ENCODE measurements around the gene UCN3.
"Not testable (repeated sequence)": the region's sequence is repeated elsewhere in the genome, so short reads cannot be mapped to it uniquely, and the experiment has no call there.

Gene UCN3

GRCh38 chr10:5365928-5366327, 1.2 kb downstream of the UCN3 start:
- no peak for DNase-seq (ENCODE audit: extremely low read depth in 1 of 2, low read depth in 1 of 2)

- no peak for DNase-seq (ENCODE audit: extremely low read depth in 1 of 2, low read depth in 1 of 2)
Measured at GRCh38 chr10:5369362-5370158, 4.8 kb downstream of the UCN3 start.

GRCh38 chr10:5370493-5371352, 6.0 kb downstream of the UCN3 start:
- DNase-seq (ENCODE audit: extremely low read depth in 1 of 2, low read depth in 1 of 2): no peak

DNA sequence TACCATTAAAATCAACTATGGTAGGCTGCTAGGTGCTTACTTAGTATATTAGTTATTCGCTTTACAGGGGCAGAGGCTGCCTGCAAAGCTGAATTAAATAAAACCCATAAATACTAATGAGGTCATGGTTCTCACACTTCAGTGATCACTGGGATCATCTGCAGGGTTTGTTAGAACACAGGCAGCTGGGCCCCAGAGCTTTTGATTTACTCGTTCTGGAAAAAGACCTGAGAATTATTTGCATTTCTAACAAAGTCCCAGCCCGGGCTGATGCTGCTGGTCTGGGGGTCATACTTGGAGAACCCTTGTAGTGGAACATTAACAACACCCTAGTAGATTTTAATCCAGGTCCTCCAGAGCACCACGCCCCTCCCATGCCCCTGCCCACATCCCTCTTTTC, 8.5 kb downstream of the UCN3 start:
- no peak for DNase-seq (ENCODE audit: extremely low read depth in 1 of 2, low read depth in 1 of 2)

- DNase-seq (ENCODE audit: extremely low read depth in 1 of 2, low read depth in 1 of 2): no peak
Measured at GRCh38 chr10:5373891-5374611, 9.3 kb downstream of the UCN3 start.

DNA sequence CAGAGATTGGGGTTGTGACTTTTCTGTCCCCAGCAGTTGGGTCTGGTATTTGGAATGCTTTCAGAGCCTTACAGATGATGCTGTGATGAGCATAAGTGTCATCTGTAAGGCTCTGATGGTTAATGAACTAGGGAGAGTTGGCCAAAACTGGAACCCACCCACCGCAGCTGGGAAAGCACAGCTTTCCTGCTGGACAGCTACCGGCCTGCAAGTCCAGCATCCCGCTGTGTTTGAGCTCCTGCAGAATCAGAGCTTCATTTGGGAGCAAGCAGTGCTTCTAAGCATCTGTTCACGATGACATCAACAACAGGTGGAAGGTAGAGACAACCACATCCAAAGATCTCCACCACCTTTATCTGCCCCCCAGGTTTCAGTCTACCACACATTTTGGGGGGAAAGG, 11.7 kb downstream of the UCN3 start:
- DNase-seq (ENCODE audit: extremely low read depth in 1 of 2, low read depth in 1 of 2): no peak

- not testable (repeated sequence) for DNase-seq (ENCODE audit: extremely low read depth in 1 of 2, low read depth in 1 of 2)
Measured at GRCh38 chr10:5379202-5379601, 14.4 kb downstream of the UCN3 start.

DNA sequence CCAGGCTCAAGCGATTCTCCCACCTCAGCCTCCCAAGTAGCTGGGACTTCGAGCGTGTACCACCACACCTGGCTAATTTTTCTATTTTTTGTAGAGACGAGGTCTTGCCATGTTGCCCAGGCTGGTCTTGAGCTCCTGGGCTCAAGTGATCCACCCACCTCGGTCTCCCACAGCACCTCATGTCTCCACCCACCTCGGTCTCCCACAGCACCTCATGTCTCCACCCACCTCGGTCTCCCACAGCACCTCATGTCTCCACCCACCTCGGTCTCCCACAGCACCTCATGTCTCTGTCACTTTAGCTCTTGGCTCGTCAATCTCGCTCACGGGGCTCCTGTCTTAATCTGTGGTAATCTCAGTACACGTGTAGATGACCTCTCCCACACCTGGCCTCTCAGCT, 15.6 kb downstream of the UCN3 start:
- not testable (repeated sequence) for DNase-seq (ENCODE audit: extremely low read depth in 1 of 2, low read depth in 1 of 2)

- DNase-seq (ENCODE audit: extremely low read depth in 1 of 2, low read depth in 1 of 2): no peak
Measured at GRCh38 chr10:5381187-5381586, 16.4 kb downstream of the UCN3 start.

GRCh38 chr10:5385224-5385623, 20.5 kb downstream of the UCN3 start:
- no peak for DNase-seq (ENCODE audit: extremely low read depth in 1 of 2, low read depth in 1 of 2)

- DNase-seq (ENCODE audit: extremely low read depth in 1 of 2, low read depth in 1 of 2): no peak
Measured at GRCh38 chr10:5387169-5387568, 22.4 kb downstream of the UCN3 start.

DNA sequence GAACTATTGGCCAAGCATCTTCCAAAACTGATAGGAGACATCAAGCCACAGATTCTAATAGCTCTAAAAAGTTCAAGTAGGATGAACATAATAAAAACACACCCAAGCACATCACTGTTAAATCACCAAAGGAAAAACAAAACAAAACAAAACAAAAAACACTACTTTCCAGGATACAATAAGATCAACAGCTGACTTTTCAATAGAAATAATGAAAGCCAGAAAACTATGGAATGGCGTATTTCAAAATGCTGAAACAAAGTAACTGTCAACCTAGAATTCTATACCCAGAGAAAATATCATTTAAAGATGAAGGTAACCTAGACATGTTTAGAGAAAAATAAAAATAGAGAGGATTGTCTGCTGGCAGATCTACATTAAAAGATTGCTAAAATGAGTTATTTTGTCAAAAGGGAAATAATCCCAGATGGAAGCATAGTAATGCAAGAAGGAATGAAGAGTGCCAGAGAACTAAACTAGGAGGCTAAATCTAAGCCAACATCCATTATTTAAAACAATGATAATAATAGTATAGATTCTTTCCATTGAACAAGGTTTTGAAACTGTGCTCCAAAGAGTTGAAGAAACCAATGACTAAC, 25.9 kb downstream of the UCN3 start:
- no peak for DNase-seq (ENCODE audit: extremely low read depth in 1 of 2, low read depth in 1 of 2)

DNA sequence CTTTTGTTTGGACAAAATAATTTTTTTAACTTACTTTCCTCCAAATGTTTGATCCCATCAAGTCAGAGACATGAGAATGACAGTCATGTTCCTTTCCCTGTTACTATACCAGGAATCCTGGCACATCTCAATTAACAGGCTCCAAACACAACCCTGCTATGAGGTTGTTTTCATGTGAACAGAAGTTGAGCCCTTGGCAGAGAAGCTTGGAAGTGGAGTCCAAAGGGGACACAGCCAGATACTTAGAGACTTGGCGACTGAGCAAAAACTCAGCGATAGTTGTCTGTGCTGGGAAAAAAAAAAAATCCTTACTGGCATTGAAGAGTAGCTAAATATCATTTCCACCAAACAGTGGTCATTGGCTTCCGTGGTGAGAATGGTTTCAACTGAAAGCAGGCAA, 27.0 kb downstream of the UCN3 start:
- no peak for DNase-seq (ENCODE audit: extremely low read depth in 1 of 2, low read depth in 1 of 2)

DNA sequence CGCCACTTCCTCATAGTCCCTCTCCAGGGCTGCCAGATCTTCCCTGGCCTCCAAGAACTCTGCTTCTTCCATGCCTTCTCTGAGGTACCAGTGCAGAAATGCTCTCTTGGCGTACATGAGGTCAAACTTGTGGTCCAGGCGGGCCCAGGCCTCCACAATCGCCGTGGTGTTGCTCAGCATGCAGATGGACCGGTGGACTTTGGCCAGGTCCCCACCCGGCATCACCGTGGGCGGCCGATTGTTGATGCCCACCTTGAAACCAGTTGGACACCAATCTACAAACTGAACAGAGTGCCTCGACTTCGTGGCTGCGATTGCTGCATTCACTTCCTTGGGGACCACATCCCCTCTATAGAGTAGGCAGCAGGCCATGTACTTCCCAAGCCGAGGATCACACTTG, 28.8 kb downstream of the UCN3 start:
- no peak for DNase-seq (ENCODE audit: extremely low read depth in 1 of 2, low read depth in 1 of 2)

- no peak for DNase-seq (ENCODE audit: extremely low read depth in 1 of 2, low read depth in 1 of 2)
Measured at GRCh38 chr10:5395168-5395567, 30.4 kb downstream of the UCN3 start.

GRCh38 chr10:5396556-5397300, 32.0 kb downstream of the UCN3 start:
- no peak for DNase-seq (ENCODE audit: extremely low read depth in 1 of 2, low read depth in 1 of 2)

GRCh38 chr10:5399332-5399731, 34.6 kb downstream of the UCN3 start:
- no peak for DNase-seq (ENCODE audit: extremely low read depth in 1 of 2, low read depth in 1 of 2)

GRCh38 chr10:5400468-5401240, 35.9 kb downstream of the UCN3 start:
- no peak for DNase-seq (ENCODE audit: extremely low read depth in 1 of 2, low read depth in 1 of 2)

GRCh38 chr10:5402798-5403197, 38.0 kb downstream of the UCN3 start:
- DNase-seq (ENCODE audit: extremely low read depth in 1 of 2, low read depth in 1 of 2): no peak
